GM10266 (cell line): Measurements from ENCODE around the gene CEP128.
A peak's percentile ranks its signal among the peaks of the same experiment; 100 is the strongest.

Experiments
- DNase-seq: peaks from one replicate; pipeline ENCODE4 v3.0.0; 2012; ENCODE audit errors: extremely low spot score
- TF ChIP-seq, protein P1 (sequence below): IDR thresholded peaks from 2 replicates; pipeline ENCODE4 v1.5.1; 2012; ENCODE audit warnings: mild to moderate bottlenecking, low read depth; ENCODE audit not compliant: control insufficient read depth, insufficient read depth; ENCODE audit errors: missing control alignments

CEP128 gene

DNA sequence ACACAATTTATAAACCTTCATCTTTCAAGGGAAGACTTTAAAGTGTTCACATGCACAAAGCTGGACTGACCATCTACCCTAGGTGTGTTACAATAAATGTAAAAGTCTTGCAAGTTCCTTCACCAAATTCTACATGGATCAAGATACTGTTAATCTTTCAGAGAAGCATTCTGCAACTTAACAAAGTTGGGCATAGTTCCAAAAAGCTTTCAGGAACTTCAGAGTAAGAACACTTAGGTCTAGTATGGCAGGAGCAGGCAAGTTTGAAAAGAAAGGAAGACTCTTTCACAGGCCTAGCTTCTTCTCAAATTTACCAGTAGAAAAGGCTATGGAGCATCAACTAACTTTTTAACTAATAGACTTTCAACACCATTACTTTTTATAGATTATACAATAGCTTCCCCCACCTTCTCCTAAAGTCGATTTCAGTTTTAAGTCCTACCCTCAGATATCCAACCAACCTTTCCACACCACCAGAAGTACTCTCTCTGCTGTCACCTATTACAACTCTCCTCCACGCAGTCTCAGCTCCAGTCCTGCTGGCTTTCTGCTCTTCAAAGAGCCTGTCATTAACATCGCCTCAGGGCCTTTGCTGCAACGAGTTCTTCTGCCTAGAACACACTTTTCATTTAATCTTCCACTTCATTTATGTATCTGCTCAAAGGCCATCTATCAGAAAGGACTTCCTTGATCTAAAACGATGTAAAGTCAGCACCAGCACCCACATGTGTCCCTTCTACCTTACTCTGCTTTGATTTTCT lies 333.9 kb downstream of the CEP128 start:
- no peak for DNase-seq
- TF ChIP-seq, protein P1, sequence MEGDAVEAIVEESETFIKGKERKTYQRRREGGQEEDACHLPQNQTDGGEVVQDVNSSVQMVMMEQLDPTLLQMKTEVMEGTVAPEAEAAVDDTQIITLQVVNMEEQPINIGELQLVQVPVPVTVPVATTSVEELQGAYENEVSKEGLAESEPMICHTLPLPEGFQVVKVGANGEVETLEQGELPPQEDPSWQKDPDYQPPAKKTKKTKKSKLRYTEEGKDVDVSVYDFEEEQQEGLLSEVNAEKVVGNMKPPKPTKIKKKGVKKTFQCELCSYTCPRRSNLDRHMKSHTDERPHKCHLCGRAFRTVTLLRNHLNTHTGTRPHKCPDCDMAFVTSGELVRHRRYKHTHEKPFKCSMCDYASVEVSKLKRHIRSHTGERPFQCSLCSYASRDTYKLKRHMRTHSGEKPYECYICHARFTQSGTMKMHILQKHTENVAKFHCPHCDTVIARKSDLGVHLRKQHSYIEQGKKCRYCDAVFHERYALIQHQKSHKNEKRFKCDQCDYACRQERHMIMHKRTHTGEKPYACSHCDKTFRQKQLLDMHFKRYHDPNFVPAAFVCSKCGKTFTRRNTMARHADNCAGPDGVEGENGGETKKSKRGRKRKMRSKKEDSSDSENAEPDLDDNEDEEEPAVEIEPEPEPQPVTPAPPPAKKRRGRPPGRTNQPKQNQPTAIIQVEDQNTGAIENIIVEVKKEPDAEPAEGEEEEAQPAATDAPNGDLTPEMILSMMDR: no peak

DNA sequence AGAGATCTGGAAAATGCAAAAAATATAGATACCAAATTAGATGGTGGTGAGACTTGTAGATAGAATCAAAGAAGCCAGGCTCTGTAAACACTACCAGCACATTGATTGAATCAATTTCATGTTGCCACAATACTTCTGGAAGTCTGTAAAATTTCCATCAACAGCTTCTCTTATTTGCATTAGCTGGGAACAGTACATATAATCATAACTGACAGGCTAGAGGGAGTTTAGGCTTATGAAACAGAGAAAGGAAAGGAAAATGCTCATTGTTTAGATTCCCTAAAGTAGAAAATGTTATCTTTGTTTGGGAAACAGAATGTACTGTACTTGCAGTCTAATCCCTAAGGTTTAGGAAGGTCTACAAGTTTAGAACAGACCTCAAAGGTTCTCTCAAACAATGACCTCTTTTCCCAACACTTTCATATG lies 335.2 kb downstream of the CEP128 start:
- no peak for DNase-seq
- TF ChIP-seq, protein P1: no peak

DNA sequence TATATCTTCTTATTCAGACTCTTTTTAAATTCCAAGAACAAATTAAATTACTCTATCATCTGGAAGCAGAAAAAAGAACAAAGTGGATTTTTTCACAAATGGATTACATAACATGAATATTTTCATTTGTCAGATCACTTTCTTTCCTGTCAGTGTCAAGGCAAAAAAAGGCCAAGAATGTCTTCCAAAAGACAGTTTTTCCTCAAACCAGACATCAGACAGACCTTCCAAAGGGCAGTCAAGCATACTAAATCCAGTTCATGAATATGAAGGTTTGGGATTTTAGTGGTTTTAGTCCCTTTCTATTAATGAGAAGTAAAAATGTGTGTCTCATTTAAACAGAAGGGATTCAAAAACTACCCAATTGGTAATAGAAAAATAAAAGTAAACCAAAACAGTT lies 336.0 kb downstream of the CEP128 start:
- DNase-seq: no peak
- TF ChIP-seq, protein P1: no peak

DNA sequence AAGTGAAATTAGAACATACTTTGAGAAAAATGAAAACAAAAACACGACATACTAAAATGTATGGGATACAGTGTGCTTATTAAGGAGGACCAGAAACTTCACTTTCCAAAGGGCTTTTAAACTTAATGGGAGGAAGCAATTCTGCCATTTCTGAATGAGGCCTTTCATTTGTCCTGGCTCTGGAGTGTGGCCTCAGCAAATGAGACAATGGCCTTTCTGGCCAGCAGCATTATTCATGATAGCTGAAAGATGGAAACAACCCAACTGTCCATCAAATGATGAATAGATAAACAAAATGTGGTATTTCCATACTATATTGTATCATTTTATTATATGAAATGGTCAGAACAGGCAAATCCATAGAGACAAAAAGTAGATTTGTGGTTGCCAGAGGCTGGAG lies 338.6 kb downstream of the CEP128 start:
- DNase-seq: no peak
- TF ChIP-seq, protein P1: no peak

DNA sequence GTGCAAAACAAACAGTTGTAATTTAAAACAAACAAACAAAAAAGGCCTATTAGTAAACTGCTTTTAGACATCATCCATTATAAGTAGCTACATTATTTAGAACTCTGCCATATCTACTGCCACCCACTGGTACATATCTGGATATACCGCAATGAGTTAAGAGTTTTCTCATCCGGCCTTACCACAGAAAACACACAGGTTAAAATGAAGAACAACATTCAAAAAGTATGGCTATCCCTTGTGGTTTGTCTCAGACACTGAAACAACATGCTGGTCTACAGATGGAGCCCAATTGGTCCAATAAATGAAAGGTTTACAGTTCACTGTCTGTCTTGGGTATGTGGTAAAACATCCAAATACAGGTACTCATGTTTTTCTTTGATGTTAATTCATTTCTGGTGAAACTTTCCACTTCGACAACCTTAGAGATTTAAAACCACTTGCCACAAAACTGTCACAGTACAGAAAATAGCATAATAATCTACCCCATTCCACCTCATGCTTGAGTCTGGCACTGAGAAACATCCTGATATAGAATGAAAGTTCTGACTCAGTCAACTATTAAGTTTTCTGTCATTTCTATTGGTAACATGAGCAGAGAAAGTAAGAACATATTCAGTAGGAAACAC lies 354.3 kb downstream of the CEP128 start:
- peak; percentile 17 for DNase-seq
- TF ChIP-seq, protein P1: peak; percentile 44

DNA sequence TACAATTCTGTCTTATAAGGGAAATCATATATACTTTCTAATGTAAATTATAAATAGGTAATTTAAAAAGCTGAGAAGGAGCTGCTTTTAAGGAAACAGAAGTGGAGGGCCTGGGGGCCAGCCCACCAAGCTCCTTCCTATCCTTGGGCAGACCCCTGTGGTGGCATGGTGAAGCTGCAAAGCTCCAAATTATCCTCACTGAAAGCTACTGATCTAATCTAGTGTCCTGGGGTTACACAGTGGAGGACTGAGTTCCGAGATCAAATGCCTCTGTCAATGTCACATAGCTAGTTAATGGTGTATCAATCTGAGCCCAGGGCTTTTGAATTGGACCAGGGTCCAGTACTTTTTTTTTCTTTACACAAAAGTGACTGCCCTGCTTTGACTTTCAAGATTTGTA lies 355.4 kb downstream of the CEP128 start:
- no peak for DNase-seq
- TF ChIP-seq, protein P1: no peak

DNA sequence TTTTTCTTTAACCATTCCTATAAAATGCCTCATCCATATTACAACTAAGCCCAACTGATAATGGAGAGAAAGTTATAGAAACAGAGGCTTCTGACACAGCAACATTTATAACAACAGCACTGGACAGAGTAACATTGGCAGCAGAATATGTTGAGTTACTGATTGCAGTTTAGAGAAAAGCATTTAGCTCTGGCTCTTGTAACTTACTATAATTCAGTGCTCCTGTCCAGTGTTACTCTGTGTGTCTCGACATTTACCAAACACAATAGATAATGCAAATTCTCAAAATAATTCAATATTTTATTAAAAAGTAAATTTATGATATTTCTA lies 356.1 kb downstream of the CEP128 start:
- TF ChIP-seq, protein P1: no peak
- DNase-seq: no peak
